Stimulated activated CD4-positive, alpha-beta T cell treated with anti-CD3 and anti-CD28 coated beads, Interleukin-1b, Interleukin-23, amount 100 ng/mL, for 24 hours (primary cell): ENCODE measurements around the gene ADGRD2.
"Not testable (repeated sequence)": the region's sequence is repeated elsewhere in the genome, so short reads cannot be mapped to it uniquely, and the experiment has no call there.

ENCODE experiments used
- DNase-seq, 4 experiments: peaks; one replicate each; pipeline ENCODE4 v3.0.0-alpha.2; 2020; ENCODE audit warnings: low read depth in 4 of 4, low spot score in 1 of 4

Gene ADGRD2

GRCh38 chr9:124450241-124450924, at the start of gene ADGRD2:
Gene ADGRD2 (plus strand): TSS chr9:124450451. CDS start chr9:124451667, 1,216 bp downstream.
- no peak for DNase-seq

GRCh38 chr9:124403246-124403645, 47.0 kb upstream of the ADGRD2 start:
- DNase-seq, result no peak

- no peak for DNase-seq
Observed at GRCh38 chr9:124409410-124409809, 40.8 kb upstream of the ADGRD2 start.

- DNase-seq, result no peak
Observed at GRCh38 chr9:124410321-124410913, 39.8 kb upstream of the ADGRD2 start.

GRCh38 chr9:124411514-124412227, 38.6 kb upstream of the ADGRD2 start:
- no peak for DNase-seq

GRCh38 chr9:124412228-124412575, 38.0 kb upstream of the ADGRD2 start:
- DNase-seq, result no peak

- no peak for DNase-seq
Observed at GRCh38 chr9:124414612-124415011, 35.6 kb upstream of the ADGRD2 start.

GRCh38 chr9:124415102-124415851, 35.0 kb upstream of the ADGRD2 start, which contains the start of gene PSMB7:
Gene PSMB7 (minus strand): TSS chr9:124415442. CDS start chr9:124415425, 17 bp downstream.
- DNase-seq, result peak; percentile 94 to 96 (median 94)

- no peak for DNase-seq
Observed at GRCh38 chr9:124415852-124416484, 34.3 kb upstream of the ADGRD2 start.

GRCh38 chr9:124419832-124420489, 30.3 kb upstream of the ADGRD2 start:
- DNase-seq, result no peak

GRCh38 chr9:124420991-124421543, 29.2 kb upstream of the ADGRD2 start:
- no peak for DNase-seq

- no peak for DNase-seq
Observed at GRCh38 chr9:124423155-124423554, 27.1 kb upstream of the ADGRD2 start.

- no peak for DNase-seq
Observed at GRCh38 chr9:124423591-124423990, 26.7 kb upstream of the ADGRD2 start.

- DNase-seq, result not testable (repeated sequence)
Observed at GRCh38 chr9:124425733-124426132, 24.5 kb upstream of the ADGRD2 start.

- DNase-seq, result no peak
Observed at GRCh38 chr9:124426361-124426760, 23.9 kb upstream of the ADGRD2 start.

GRCh38 chr9:124427281-124427680, 23.0 kb upstream of the ADGRD2 start:
- DNase-seq, result no peak

GRCh38 chr9:124428751-124429529, 21.3 kb upstream of the ADGRD2 start:
- no peak for DNase-seq

- no peak for DNase-seq
Observed at GRCh38 chr9:124429530-124429867, 20.8 kb upstream of the ADGRD2 start.

- no peak for DNase-seq
Observed at GRCh38 chr9:124436320-124436719, 13.9 kb upstream of the ADGRD2 start.

GRCh38 chr9:124437086-124437485, 13.2 kb upstream of the ADGRD2 start:
- DNase-seq, result no peak
